SIG-M5 treated with dmso at 0.1 percent for 504 hours (cell line): ENCODE data around the gene POR.
"Not testable (repeated sequence)": the region's sequence is repeated elsewhere in the genome, so short reads cannot be mapped to it uniquely, and the experiment has no call there.

ENCODE experiments used
- DNase-seq: peaks from one replicate; lab custom pipeline; 2025; ENCODE audit not compliant: unreplicated experiment; lab: John Stamatoyannopoulos, UW

Gene POR

DNA sequence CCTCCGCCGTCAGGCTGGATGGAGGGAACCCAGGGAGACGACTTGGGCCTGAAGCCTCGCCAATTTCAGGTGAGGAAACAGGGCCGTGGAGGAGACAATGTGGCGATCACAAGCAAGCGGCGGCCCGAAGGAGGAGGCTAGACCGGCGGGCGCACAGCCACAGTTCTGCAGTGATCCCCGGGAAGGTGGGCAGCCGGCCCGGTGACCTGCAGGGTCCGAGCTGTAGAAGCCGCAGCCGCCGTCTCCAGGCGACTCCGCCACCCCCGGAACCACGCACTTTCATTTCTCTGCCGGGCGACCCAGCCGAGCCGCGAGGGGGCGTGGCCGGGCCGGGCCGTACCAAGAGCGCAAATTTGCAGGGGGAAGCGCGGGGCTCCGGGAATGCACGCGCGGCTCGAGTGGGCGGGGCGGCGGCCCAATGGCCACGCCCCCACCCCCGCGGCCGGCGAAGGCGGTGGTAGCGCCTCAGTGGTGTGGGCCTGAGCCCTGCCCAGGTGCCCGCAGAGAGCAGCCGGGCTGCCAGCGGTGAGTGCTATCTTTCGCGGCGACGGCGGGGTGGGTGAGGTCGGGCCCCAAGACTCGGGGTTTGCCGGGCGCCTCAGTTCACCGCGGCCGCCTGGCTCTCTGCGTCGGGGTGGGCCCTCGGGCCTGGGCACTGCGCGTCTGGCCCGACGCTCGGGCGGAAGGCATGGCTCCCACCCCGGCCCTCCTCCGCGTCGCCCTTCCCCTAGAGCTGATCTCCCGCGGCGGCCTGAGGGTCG, at the start of gene POR:
TSS of gene POR (plus strand) at position 501 of the 761 bp plus-strand sequence. CDS start 38,847 bp downstream, outside the sequence.
- DNase-seq: peak; percentile 75

DNA sequence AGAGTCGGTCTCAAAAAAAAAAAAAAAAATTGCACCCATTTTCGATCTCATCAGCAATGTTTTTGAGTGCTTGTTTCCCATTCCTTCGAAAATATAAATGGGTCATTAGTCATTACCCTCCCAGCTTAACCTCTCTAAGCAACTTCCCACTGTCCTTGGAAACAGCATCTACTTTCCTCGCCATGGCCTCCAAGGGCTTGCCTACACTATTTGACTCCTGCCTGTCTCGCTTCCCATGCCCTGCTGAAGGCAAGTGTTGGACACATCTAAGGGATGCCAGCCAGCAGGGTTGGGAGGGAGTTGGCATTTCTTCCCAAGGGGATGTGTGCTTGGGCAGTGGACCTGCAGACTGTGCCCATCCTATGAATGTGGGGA, 48.9 kb upstream of the POR start:
- no peak for DNase-seq

DNA sequence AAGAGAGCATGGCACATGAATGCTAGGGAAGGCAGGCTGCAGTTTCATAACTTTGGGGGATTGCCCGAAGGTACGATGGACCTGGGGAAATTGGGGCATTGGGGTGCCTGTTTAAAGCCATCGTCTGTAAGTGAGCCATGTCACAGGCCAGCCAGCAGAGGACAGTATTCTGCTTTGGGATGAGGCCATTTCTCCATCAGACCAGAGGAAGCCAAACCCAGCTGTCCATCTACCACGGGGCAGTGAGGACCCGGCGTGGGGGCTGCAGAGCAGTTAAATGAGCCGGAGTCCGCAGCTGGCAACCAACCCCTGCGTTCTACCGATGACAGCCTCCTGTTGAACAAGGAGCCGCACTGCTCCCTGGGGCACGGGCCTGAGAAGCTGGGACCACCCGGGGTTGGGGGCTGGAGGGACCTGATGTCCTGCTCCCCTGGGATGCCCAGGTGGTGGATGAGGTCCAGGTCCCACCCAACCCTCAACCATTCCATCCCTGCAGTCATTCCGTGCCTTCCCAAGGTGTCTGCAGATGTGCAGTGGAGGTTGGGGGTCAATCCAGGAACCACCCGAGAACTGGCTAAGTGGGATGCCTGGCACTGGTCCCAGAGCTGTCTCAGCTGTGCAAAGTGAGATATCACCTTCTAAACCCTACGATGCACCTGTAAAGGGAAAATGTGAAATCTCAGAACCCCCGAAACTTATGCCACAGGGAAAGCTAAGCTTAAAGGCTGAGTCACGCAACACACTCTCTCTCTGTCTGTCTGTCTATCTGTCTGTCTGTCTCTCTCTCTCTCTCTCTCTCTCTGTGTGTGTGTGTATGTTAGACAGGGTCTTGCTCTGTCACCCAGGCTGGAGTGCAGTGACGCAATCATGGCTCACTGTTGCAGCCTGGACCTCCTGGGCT, 48.2 kb upstream of the POR start:
- peak; percentile 63 for DNase-seq

DNA sequence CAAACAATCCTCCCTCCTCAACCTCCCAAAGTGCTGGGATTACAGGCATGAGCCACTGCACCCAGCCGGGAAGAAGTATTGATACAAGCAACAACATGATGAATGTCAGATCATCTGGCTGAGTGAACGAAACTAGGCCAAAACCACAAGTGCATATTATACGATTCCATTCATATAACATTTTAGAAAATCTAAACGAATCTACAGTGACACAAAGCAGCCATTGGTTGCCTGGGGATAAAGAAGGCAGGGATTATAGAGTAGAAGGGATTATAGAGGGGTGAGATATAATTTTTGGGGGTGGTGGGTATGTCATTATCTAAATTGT, 47.6 kb upstream of the POR start:
- no peak for DNase-seq

DNA sequence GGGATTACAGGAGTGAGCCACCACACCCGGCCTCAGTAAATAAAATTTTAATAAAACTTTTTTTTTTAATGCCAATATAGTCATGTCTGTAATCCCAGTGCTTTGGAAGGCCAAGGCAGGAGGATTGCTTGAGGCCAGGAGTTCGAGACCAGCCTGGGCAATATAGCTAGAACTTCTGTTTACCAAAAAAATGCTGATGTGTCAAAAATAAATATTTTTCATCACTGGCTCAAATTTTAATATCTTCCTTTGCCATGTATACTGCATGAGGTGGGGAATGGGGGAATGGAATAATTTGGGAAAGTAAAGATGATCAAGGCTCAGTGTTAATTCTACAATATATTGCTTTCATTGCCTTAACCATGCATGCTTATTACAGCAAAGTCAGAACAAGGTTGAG, 46.8 kb upstream of the POR start:
- DNase-seq: no peak

DNA sequence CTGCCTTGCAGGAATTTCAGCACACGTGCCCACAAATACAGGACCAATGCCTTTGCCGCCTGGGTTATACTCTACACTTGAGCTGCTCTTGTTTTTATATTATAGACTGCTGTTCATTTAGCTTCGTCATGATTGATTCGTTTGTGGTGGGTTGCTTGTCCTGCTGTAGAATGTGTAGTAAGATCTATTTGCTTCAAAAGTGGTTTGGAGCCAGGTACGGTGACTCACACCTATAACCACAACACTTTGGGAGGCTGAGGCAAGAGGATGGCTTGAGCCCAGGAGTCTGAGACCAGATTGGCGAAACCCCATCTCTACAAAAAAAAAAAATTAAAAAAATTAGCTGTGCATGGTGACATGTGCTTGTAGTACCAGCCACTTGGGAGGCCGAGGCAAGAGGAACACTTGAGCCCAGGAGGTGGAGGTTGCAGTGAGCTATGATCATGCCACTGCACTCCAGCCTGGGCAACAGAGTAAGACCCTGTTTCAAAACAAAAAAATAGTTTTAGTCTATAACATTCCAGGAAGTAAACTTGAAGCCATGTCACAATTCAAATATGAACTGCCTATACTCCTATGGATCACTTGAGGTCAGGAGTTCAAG, 45.1 kb upstream of the POR start:
- DNase-seq: no peak

DNA sequence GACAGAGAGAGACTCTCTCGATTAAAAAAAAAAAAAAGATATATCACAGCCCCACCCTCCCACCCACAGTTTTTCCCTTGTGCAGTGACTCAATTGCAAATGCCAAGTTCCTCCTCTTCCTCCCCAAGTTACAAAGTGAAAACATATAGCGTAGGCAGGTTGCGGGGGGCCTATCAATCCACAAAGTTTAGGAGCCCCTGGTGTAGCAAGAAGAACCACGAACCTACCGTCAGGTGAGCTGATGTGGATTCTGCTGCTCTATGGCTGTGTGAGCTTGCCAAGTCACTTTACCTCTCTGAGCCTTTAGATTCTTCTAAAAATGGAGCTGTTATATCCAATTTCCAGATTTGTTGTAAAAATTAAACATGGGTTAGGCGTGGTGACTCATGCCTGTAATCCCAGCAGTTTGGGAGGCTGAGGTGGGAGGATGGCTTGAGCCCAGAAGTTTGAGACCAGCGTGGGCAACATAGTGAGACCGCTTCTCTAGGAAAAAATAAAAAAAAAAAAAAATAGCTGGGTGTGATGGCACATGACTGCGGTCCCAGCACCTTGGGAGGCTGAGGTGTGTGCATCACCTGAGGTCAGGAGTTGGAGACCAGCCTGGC, 44.3 kb upstream of the POR start:
- no peak for DNase-seq

DNA sequence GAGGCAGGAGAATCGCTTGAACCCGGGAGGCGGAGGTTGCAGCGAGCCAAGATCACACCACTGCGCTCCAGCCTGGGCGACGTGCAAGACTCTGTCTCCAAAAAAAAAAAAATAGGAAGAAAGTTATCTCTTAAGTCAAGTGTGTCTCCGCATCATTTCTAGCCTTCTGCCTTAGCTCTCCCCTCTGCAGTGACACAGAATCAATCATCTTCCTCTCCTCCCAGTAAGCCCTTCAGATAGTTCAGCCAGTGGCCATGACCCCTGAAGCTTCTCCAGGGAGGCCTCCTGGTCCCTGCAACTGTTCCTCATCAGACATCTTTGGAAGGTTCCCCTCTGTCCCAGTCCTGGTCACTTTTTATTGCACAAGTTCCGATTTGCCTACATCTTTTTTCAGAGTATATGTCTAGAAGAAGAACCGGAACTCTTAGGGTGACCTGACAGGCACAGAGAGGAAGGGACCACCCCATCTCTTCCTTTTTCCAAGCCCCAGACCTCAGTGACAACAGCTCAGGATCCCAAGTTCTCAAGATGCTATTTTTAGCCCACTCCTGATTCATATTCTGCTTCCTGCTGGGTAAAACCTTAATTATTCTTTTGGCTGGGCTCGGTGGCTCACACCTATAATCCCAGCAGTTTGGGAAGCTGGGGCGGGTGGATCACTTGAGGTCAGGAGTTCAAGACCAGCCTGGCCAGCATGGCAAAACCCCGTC, 42.7 kb upstream of the POR start:
- DNase-seq: peak; percentile 51

DNA sequence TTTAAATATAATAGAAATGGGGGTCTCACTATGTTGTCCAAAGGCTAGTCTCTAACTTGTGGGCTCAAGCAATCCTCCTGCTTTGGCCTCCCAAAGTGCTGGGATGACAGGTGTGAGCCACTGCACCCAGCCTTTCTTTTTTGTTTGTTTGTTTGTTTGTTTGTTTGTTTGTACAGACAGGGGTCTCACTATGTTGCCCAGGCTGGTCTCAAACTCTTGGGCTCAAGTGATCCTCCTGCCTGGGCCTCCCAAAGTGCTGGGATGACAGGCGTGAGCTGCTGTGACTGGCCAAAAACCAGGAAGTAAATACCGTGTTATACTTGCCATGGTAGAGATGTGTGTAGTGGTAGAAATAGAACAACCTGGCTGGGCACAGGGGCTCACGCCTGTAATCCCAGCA, 40.8 kb upstream of the POR start:
- not testable (repeated sequence) for DNase-seq

DNA sequence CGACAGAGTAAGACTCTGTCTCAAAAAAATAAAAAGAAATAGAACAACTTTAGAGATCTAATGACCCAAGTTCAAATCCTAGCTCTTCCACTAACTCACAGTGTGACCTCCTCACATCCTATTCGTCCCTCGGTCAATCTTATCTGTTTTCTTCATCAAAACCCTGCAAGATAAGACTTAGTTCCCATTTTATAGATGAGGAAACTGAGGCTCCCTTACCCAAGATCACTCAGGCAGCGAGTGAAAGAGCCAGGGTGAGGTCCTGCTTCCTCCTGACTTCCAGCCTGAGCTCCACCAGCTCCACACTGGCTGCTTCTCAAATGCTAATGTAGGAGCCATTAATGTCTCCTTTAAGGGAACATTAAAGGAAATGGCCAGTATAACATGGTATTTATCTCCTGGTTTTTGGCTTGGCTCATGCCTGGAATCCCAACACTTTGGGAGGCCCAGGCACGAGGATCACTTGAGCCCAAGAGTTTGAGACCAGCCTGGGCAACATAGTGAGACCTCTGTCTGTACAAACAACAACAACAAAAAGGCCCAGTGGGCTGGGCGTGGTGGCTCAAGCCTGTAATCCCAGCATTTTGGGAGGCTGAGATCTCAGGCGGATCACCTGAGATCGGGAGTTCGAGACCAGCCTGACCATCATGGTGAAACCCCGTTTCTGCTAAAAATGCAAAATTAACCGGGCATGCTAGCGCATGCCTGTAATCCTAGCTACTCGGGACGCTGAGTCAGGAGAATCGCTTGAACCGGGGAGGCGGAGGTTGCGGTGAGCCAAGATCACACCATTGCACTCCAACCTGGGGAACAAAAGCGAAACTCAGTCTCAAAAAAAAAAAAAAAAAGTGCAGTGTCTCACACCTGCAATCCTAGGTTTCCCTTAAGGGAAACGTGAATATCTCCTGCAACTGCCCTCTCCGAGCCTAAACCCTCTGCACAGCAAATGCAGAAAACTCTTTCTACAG, 39.6 kb upstream of the POR start:
- no peak for DNase-seq

DNA sequence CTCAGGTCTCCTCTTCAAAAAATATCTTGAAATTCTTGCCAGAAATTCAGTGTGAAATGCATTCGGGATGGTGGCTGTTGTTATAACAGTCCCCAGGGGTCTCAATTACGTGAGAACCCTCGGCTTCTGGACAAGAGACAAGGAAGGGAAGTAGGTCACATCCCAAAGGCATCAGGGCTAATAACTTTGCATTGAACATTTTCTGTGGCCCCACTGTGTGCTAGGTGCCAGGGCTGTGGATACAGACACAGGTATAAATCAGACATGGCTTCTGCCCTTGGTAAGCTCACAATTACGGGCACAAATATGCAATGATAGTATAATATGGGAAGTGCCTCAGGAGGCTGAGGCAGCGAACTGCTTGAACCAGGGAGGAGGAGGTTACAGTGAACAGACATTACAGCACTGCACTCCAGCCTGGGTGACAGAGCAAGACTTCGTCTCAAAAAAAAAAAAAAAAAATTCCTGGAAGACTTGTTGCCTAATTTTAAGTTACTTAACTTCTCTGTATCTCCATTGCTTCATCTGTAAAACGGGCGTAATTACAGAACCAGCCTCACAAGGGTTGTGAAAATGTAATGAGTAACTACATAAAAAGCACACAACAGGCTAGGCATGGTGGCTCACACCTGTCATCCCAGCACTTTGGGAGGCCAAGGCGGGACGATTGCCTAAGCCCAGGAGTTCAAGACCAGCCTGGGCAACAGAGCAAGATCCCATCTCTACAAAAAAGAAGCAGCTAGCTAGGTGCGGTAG, 38.7 kb upstream of the POR start:
- peak; percentile 84 for DNase-seq

DNA sequence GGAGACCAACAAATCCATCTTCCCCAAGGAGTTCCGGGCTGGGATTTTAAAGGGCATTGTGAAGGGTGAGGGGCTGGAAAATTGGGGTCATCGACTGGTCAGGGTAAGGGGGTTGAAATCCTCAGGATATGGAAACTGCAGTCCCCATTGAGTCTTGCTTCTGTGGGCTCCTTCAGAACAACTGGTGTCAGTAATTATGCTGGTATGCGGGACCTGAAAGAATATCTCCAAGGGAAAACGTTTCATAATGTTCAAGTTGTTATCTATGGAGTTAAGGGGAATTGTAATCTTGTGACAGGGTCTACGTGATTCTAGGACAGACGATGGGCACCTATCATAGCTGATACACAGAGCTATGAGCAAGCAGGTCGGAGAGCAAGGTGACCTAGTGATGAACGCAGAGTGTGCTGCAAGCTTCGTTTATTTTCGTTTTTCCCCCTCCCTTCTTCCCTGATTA, 36.6 kb upstream of the POR start:
- peak; percentile 62 for DNase-seq

DNA sequence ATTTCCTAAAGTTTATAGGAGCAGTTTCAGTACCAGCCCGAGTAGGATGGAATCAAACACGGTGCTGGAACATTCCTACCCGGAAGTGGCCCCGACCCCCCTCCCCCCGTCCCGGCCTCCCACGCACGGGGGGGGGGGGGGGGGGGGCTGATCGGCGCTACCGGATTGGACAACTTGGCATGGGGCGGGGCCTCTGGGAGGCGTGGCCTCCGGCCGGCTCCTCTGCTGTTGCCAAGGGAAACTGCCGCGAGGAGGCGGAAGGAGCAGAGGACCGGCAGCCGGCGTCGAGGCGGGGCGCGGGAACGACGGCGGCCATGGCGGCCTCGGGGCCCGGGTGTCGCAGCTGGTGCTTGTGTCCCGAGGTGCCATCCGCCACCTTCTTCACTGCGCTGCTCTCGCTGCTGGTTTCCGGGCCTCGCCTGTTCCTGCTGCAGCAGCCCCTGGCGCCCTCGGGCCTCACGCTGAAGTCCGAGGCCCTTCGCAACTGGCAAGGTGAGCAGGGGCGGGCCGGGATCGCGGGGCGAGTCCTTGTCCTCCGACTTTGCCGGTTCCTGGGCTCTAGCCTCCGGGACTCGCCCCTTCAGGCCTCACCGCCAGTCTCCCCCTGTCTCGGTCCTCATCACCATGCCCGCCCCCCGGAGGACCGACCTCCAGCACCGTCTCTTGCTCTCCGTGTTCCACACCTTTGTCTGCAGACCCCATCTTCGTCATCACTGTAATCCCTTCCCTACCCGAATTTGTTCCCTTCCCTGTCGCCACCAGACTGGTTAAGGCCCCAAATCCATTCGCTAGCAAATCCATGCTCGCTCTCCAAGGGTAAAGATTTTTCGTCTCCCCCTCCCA, 36.0 kb upstream of the POR start, which contains the start of gene RHBDD2:
TSS of gene RHBDD2 (plus strand) at position 266 of the 843 bp plus-strand sequence. CDS start at position 315, 49 bp downstream.
- DNase-seq: peak; percentile 80

DNA sequence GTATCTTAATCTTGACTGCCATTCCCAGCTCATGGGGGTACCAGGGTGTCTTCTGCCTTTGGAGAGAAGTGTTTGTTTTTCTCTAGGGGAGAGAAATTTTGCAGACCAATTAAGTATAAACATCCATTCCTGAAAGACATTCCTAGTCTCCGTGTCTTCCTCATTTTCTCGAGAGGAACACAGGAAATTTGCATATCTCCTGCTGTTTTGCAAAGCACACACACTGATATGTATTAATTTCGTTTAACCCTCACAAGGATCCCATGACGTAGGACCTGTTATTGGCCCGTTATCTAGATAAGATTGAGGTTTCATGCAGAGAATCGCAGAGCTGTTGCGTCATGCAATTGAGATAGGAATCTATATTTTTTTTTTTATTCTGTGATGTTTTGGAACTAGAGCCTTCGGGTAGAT, 35.2 kb upstream of the POR start:
- peak; percentile 7 for DNase-seq

DNA sequence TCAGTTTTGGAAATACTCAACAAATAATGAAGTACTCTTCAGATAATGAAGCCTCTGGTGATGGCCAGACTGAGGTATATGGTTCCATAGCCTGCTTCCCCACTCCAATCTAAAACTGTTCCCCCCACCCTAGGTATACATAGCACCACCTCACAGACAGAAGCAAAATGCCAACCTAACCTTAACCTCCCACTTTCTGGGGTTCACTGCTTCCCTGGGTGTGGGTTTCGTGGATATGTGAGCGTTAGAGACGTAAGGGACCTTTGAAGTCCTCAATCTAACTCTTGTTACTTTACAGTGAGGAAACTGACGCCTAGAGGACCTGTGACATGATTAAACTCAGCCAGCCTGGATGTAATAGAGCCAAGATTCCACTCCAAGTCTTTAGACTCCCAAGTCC, 34.7 kb upstream of the POR start:
- no peak for DNase-seq

DNA sequence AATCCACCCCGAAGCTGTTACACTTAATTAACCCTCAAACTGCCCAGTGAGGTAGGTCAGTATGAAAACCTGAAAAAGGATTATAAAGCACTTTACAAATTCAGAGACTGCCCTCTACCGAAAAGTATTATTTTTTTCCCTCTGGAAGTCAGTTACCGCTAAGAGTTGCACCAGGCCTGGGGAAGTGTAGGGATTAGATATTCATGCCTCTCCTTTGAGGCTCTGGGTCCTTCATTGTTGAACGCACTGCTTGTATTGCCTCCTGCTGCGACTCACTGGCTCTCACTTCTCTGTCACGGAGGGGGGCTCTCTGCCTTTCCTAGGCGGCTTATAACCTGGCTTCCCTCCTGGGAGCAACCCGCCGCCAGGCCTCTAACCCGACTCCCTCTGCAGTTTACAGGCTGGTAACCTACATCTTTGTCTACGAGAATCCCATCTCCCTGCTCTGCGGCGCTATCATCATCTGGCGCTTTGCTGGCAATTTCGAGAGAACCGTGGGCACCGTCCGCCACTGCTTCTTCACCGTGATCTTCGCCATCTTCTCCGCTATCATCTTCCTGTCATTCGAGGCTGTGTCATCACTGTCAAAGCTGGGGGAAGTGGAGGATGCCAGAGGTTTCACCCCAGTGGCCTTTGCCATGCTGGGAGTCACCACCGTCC, 33.4 kb upstream of the POR start:
- DNase-seq: no peak

DNA sequence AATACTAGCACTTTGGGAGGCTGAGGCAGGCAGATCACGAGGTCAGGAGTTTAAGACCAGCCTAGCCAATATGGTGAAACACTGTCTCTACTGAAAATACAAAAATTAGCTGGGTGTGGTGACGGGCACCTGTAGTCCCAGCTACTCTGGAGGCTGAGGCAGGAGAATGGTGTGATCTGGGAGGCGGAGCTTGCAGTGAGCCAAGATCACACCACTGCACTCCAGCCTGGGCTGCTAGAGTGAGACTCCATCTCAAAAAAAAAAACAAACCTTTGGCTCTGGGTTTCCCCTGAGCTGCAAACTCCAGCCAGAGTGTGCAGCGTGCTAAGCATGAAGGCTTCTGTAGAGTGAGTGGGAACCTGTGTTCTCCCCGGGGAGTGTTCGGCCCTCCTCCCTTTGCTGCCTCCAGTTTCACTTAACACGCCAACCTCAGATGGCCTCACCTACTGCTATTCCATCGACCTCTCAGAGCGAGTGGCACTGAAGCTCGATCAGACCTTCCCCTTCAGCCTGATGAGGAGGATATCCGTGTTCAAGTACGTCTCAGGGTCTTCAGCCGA, 31.6 kb upstream of the POR start:
- DNase-seq: not testable (repeated sequence)
